IMR-90 (cell line): ENCODE measurements around the gene MYO1F. TPM values are rescaled to one million over a fixed set of nuclear protein-coding genes. Genes with fewer than 3 reads are reported as not detected.

Experiments used
- ATAC-seq: fragments of 200-7000 bp; cut with Tn5 transposase; 2 replicates; pipeline ENCODE4 v1.9.1; 2020; ENCODE audit warnings: low read depth, mild to moderate bottlenecking, moderate library complexity
- BruUV-seq: library from RNA; stranded (reverse); fragments of 400-500 nt; replicated peaks from 2 replicates; lab custom pipeline; 2021; lab: Mats Ljungman, UMichigan
- CTCF ChIA-PET: fragments of 300-600 bp; formaldehyde crosslinking; extraction: SDS; loops from one replicate; lab custom pipeline; 2021; ENCODE audit warnings: antibody characterized with exemption; lab: Yijun Ruan, JAX
- POLR2A ChIA-PET: fragments of 300-600 bp; sonication (Branson Sonifier 250); formaldehyde crosslinking; loops from one replicate; lab custom pipeline; 2022; ENCODE audit warnings: antibody characterized with exemption; ENCODE audit not compliant: unreplicated experiment; lab: Charles Lee
- DNase-seq: peaks from one replicate; pipeline ENCODE4 v3.0.0; 2013
- H2AFZ ChIP-seq: replicated peaks from 2 replicates; pipeline ENCODE3; 2013; ENCODE audit warnings: low read length, mild to moderate bottlenecking; ENCODE audit not compliant: poor library complexity
- H2AK5ac ChIP-seq: 2 replicates; pipeline ENCODE4 v1.6.1; 2013; ENCODE audit warnings: low read depth, low read length, inconsistent platforms
- H2AK9ac ChIP-seq: replicated peaks from 2 replicates; pipeline ENCODE3; 2013; ENCODE audit warnings: mild to moderate bottlenecking, low read depth, low read length, moderate library complexity; ENCODE audit not compliant: poor library complexity
- H2BK120ac ChIP-seq: 2 replicates; pipeline ENCODE4 v1.6.1; 2013; ENCODE audit warnings: low read depth, low read length, inconsistent platforms
- H2BK15ac ChIP-seq: 3 replicates; pipeline ENCODE4 v1.6.1; 2013; ENCODE audit warnings: low read depth, low read length, inconsistent platforms
- H2BK20ac ChIP-seq: 2 replicates; pipeline ENCODE4 v1.6.1; 2013; ENCODE audit warnings: low read depth, mild to moderate bottlenecking, inconsistent platforms, low read length, moderate library complexity
- H2BK5ac ChIP-seq: 2 replicates; pipeline ENCODE4 v1.6.1; 2013; ENCODE audit warnings: mild to moderate bottlenecking, low read depth, low read length, inconsistent platforms; ENCODE audit not compliant: poor library complexity, severe bottlenecking
- H3K14ac ChIP-seq: replicated peaks from 2 replicates; pipeline ENCODE4 v1.6.1; 2013; ENCODE audit warnings: low read depth, low read length, inconsistent platforms
- H3K18ac ChIP-seq: 2 replicates; pipeline ENCODE4 v1.6.1; 2013; ENCODE audit warnings: low read depth, low read length, control low read depth
- H3K23ac ChIP-seq: 2 replicates; pipeline ENCODE4 v1.6.1; 2013; ENCODE audit warnings: low read depth, low read length, inconsistent platforms
- H3K27ac ChIP-seq: 2 replicates; pipeline ENCODE4 v1.5.1; 2013; ENCODE audit warnings: mild to moderate bottlenecking, control low read depth, low read length; ENCODE audit not compliant: insufficient read depth
- H3K27me3 ChIP-seq: 2 replicates; pipeline ENCODE4 v1.6.1; 2013; ENCODE audit warnings: low read length; ENCODE audit not compliant: control insufficient read depth, insufficient read depth
- H3K36me3 ChIP-seq: 2 replicates; pipeline ENCODE4 v1.6.1; 2013; ENCODE audit warnings: low read length, mixed read lengths; ENCODE audit not compliant: control insufficient read depth, insufficient read depth
- H3K4ac ChIP-seq: 2 replicates; pipeline ENCODE4 v1.6.1; 2013; ENCODE audit warnings: low read depth, low read length, inconsistent platforms
- H3K4me1 ChIP-seq: 2 replicates; pipeline ENCODE4 v1.6.1; 2013; ENCODE audit warnings: low read length, mixed read lengths; ENCODE audit not compliant: control insufficient read depth, insufficient read depth
- H3K4me2 ChIP-seq: 2 replicates; pipeline ENCODE4 v1.6.1; 2013; ENCODE audit warnings: low read depth, mild to moderate bottlenecking, control low read depth, low read length, moderate library complexity
- H3K4me3 ChIP-seq: 2 replicates; pipeline ENCODE4 v1.5.1; 2013; ENCODE audit warnings: low read depth, mild to moderate bottlenecking, control low read depth, low read length, moderate library complexity; ENCODE audit not compliant: insufficient read depth
- H3K56ac ChIP-seq: 2 replicates; pipeline ENCODE4 v1.6.1; 2013; ENCODE audit warnings: low read length, inconsistent platforms; ENCODE audit not compliant: insufficient read depth; ENCODE audit errors: extremely low read depth
- H3K79me1 ChIP-seq, 2 experiments: 2 replicates each; pipeline ENCODE4 v1.6.1; 2013; ENCODE audit warnings: low read length in 2 of 2, inconsistent platforms in 1 of 2, low read depth in 1 of 2
- H3K9ac ChIP-seq: 2 replicates; pipeline ENCODE4 v1.6.1; 2013; ENCODE audit warnings: low read depth, low read length, control low read depth
- H3K9me1 ChIP-seq: 2 replicates; pipeline ENCODE4 v1.6.1; 2013; ENCODE audit warnings: low read length, inconsistent platforms; ENCODE audit not compliant: insufficient read depth
- H3K9me3 ChIP-seq: 2 replicates; pipeline ENCODE4 v1.6.1; 2013; ENCODE audit warnings: low read length; ENCODE audit not compliant: control insufficient read depth, insufficient read depth
- H4K20me1 ChIP-seq: 2 replicates; pipeline ENCODE4 v1.6.1; 2013; ENCODE audit warnings: low read length, inconsistent platforms; ENCODE audit not compliant: insufficient read depth
- H4K5ac ChIP-seq: 2 replicates; pipeline ENCODE4 v1.6.1; 2013; ENCODE audit warnings: mild to moderate bottlenecking, low read depth, low read length, control low read depth
- H4K8ac ChIP-seq, 2 experiments: 2 replicates each; pipeline ENCODE4 v1.6.1; 2013; ENCODE audit warnings: low read depth in 2 of 2, low read length in 2 of 2, control low read depth in 1 of 2, inconsistent platforms in 1 of 2
- H4K91ac ChIP-seq: 2 replicates; pipeline ENCODE4 v1.6.1; 2013; ENCODE audit warnings: low read depth, low read length, inconsistent platforms; ENCODE audit not compliant: insufficient read depth
- CEBPB ChIP-seq: IDR thresholded peaks from 2 replicates; pipeline ENCODE4 v1.6.1; 2012; ENCODE audit warnings: low read depth, low read length, improper control_type of control experiment
- CHD1 ChIP-seq: IDR thresholded peaks from 2 replicates; pipeline ENCODE4 v1.6.1; 2012; ENCODE audit warnings: low read depth, low read length, improper control_type of control experiment
- MAFK ChIP-seq: IDR thresholded peaks from 2 replicates; pipeline ENCODE4 v1.6.1; 2012; ENCODE audit warnings: low read depth, low read length, improper control_type of control experiment
- MAZ ChIP-seq: IDR thresholded peaks from 2 replicates; pipeline ENCODE4 v1.6.1; 2012; ENCODE audit warnings: low read depth, mild to moderate bottlenecking, low read length, improper control_type of control experiment, moderate library complexity, borderline replicate concordance
- POLR2A ChIP-seq: IDR thresholded peaks from 2 replicates; pipeline ENCODE4 v1.6.1; 2012; ENCODE audit warnings: mild to moderate bottlenecking, low read depth, low read length
- RCOR1 ChIP-seq: IDR thresholded peaks from 2 replicates; pipeline ENCODE4 v1.6.1; 2012; ENCODE audit warnings: mild to moderate bottlenecking, low read length, improper control_type of control experiment; ENCODE audit not compliant: insufficient replicate concordance
- USF2 ChIP-seq: fragments of 150-350 bp; IDR thresholded peaks from 2 replicates; pipeline ENCODE4 v1.6.1; 2017; ENCODE audit warnings: mild to moderate bottlenecking, antibody characterized with exemption, low read length, low read depth
- WGBS, 2 experiments: methylation state at CpG; one replicate each; pipeline versions ENCODE4 v1.1.5 to v1.1.7; 2013; ENCODE audit warnings: missing lambda C conversion rate in 2 of 2; ENCODE audit not compliant: insufficient read length in 1 of 2; ENCODE audit errors: extremely low coverage in 2 of 2; 5-methylcytosine and 5-hydroxymethylcytosine counted together
- dilution Hi-C: fragments of 300-500 bp; cut with HindIII; formaldehyde crosslinking; loops from one replicate; pipeline ENCODE4 v1.14.3; 2018; ENCODE audit warnings: low sequenced_read_pairs; ENCODE audit not compliant: unreplicated experiment
- in situ Hi-C: fragments of 300-500 bp; cut with MboI; formaldehyde crosslinking; loops from 3 replicates; pipeline ENCODE4 v1.14.3; 2019; ENCODE audit warnings: low sequenced_read_pairs, inconsistent platforms, mixed read lengths
- intact Hi-C: fragments of 100-400 bp; cut with micrococcal nuclease; formaldehyde crosslinking; loops from 2 replicates; pipeline ENCODE4 v1.10.0; 2022
- polyA plus RNA-seq, 3 experiments: library from polyadenylated mRNA; depleted of rRNA; stranded (reverse); fragments of >200 nt; gene quantifications; 2 replicates each; pipeline ENCODE4 v1.2.3, GENCODE V29; 2012; ENCODE audit warnings: low replicate concordance in 1 of 3
- total RNA-seq: library from RNA; depleted of rRNA; stranded (reverse); fragments of >200 nt; gene quantifications from 2 replicates; pipeline ENCODE4 v1.2.3, GENCODE V29; 2012

Gene MYO1F
- total and polyA plus RNA-seq, 2 of the 4 experiments (the other 2 are of a cell fraction) = 0.14 to 0.18 TPM

- no peak overlapping the region for H3K4ac ChIP-seq
- TF ChIP-seq MAFK = no peak
- TF ChIP-seq USF2 = no peak
- no peak for TF ChIP-seq POLR2A
- no peak for TF ChIP-seq MAZ
- TF ChIP-seq CHD1 = no peak
- no peak for TF ChIP-seq RCOR1
- no peak for TF ChIP-seq CEBPB
- H3K56ac ChIP-seq = no peak overlapping the region
- no peak overlapping the region for H2BK5ac ChIP-seq
- H2AK5ac ChIP-seq = no peak overlapping the region
- H3K27ac ChIP-seq = no peak overlapping the region
- no peak overlapping the region for H2BK20ac ChIP-seq
- H2AFZ ChIP-seq = peak overlapping the region; percentile 23
- no peak overlapping the region for H3K4me3 ChIP-seq
- intact Hi-C loops (no loop called here), in situ Hi-C loops (no loop called here), dilution Hi-C loops (no loop called here)
- no peak overlapping the region for H3K18ac ChIP-seq
- H3K9me1 ChIP-seq = 0 out of 2 replicates have a peak, but pooled peaks cover 3% of the 10 kb centered on the region
- H3K79me1 ChIP-seq = no peaks in the 10 kb centered on the region
- H3K23ac ChIP-seq = no peak overlapping the region
- 100% methylated on average over 5 of the region's 16 CpGs; no CpG with 5 or more reads in 1 of the 2 experiments for WGBS, 2 experiments
- H2AK9ac ChIP-seq = peak overlapping the region; percentile 13
- H4K5ac ChIP-seq = no peak overlapping the region
- H3K4me1 ChIP-seq = no peaks in the 10 kb centered on the region
- peaks cover 38% of the 10 kb centered on the region for H3K36me3 ChIP-seq
- H3K9ac ChIP-seq = no peak overlapping the region
- no peak overlapping the region for H2BK15ac ChIP-seq
- POLR2A ChIA-PET = no interaction called here
- no peak for ATAC-seq
- CTCF ChIA-PET = no interaction called here
- H2BK120ac ChIP-seq = no peak overlapping the region
- no peak overlapping the region for H4K8ac ChIP-seq
- DNase-seq = no peak
- BruUV-seq = no TSS peak
- H4K20me1 ChIP-seq = no peaks in the 10 kb centered on the region
- H3K27me3 ChIP-seq = no peaks in the 10 kb centered on the region
- no peak overlapping the region for H3K4me2 ChIP-seq
- H4K91ac ChIP-seq = no peak overlapping the region
- no peak overlapping the region for H3K14ac ChIP-seq
- peaks cover 8% of the 10 kb centered on the region for H3K9me3 ChIP-seq
These were observed 23.6 kb upstream of the MYO1F start for GRCh38 chr19:8600816-8601215.
